H1 (cell line): ENCODE measurements around the gene SND1. TPM values are rescaled to one million over a fixed set of nuclear protein-coding genes. Genes with fewer than 3 reads are reported as not detected.

Experiments used
- BCL11A ChIP-seq, 2 experiments: IDR thresholded peaks; one replicate each; pipeline ENCODE4 v1.6.1; 2011; ENCODE audit warnings: low read depth in 2 of 2, low read length in 2 of 2, mild to moderate bottlenecking in 2 of 2
- CTBP2 ChIP-seq: IDR thresholded peaks from 2 replicates; pipeline ENCODE4 v1.7.0; 2011; ENCODE audit warnings: borderline replicate concordance, mild to moderate bottlenecking, moderate library complexity, mixed read lengths, low read length; ENCODE audit not compliant: insufficient read depth, insufficient read length
- HDAC2 ChIP-seq, 2 experiments: fragments of 300-600 bp in 1 of 2; sonication (generic) in 1 of 2; IDR thresholded peaks; 2 replicates each; pipeline ENCODE4 v1.6.1; 2011 to 2012; ENCODE audit warnings: low read depth in 2 of 2, low read length in 2 of 2, mild to moderate bottlenecking in 2 of 2, moderate library complexity in 2 of 2, borderline replicate concordance in 1 of 2, inconsistent platforms in 1 of 2
- MAFK ChIP-seq: IDR thresholded peaks from 2 replicates; pipeline ENCODE4 v1.6.1; 2012; ENCODE audit warnings: low read depth, mild to moderate bottlenecking, improper control_type of control experiment, low read length
- RAD21 ChIP-seq, 2 experiments: IDR thresholded peaks in 1 of 2; conservative IDR thresholded peaks in 1 of 2; 2 replicates each; pipeline ENCODE4 v1.6.1; 2011; ENCODE audit warnings: low read depth in 2 of 2, low read length in 2 of 2, improper control_type of control experiment in 1 of 2, inconsistent platforms in 1 of 2, mild to moderate bottlenecking in 1 of 2, moderate library complexity in 1 of 2
- SP1 ChIP-seq: IDR thresholded peaks from 2 replicates; pipeline ENCODE4 v1.6.1; 2011; ENCODE audit warnings: low read depth, low read length
- polyA plus RNA-seq, 7 experiments: library from polyadenylated mRNA; depleted of rRNA in 3 of 7; stranded (reverse) in 5 of 7; unstranded in 2 of 7; fragments of >200 nt in 5 of 7; fragments of 200-250 nt in 2 of 7; gene quantifications; 1 replicate in 5 of 7; 2 replicates in 1 of 7; 4 replicates in 1 of 7; pipeline versions ENCODE4 v1.2.1 to v1.2.3, GENCODE V29; 2011 to 2013; ENCODE audit warnings: missing spikeins in 2 of 7, mixed read lengths in 2 of 7
- total RNA-seq: library from RNA; stranded (reverse); fragmentation: NEBNext Ultra II Directional; extraction: Animal tissue kit (Norgen Biotek cat#: 25700); gene quantifications from 2 replicates; pipeline ENCODE4 v1.2.1, GENCODE V29; 2021
- TF ChIP-seq, protein P1 (sequence below): fragments of 300-600 bp; sonication (generic); IDR thresholded peaks from 2 replicates; pipeline ENCODE4 v1.7.1; 2012; ENCODE audit warnings: low read length, moderate library complexity, mild to moderate bottlenecking, inconsistent platforms; ENCODE audit not compliant: insufficient replicate concordance
- TF ChIP-seq, protein P2 (sequence below): IDR thresholded peaks from 2 replicates; pipeline ENCODE4 v1.6.1; 2012; ENCODE audit warnings: low read length, inconsistent platforms

SND1 gene
- total and polyA plus RNA-seq, 2 of the 8 experiments (the other 6 are each of a cell fraction or from before 2014, with no cell fraction given): 122 to 290 TPM

DNA sequence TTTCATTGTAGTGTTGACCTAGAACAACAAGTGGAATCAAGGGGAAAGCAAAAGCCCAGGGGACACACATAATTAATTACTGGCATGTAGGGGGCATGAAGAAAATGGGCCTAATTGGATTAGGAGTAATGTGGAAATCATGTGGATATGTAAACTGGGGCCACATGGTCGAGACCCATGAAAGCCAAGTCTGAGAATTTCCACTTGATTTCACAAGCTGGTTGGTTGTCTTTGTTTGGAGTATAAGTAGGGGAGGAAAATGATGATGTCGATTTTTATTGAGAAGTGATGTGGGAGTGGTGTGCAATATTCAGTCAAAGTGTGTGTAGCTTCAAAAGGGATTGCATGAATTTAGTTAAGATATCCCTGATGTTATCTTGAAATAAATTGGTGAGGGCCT lies 247.4 kb downstream of the SND1 start (continued):
- TF ChIP-seq, protein P1, sequence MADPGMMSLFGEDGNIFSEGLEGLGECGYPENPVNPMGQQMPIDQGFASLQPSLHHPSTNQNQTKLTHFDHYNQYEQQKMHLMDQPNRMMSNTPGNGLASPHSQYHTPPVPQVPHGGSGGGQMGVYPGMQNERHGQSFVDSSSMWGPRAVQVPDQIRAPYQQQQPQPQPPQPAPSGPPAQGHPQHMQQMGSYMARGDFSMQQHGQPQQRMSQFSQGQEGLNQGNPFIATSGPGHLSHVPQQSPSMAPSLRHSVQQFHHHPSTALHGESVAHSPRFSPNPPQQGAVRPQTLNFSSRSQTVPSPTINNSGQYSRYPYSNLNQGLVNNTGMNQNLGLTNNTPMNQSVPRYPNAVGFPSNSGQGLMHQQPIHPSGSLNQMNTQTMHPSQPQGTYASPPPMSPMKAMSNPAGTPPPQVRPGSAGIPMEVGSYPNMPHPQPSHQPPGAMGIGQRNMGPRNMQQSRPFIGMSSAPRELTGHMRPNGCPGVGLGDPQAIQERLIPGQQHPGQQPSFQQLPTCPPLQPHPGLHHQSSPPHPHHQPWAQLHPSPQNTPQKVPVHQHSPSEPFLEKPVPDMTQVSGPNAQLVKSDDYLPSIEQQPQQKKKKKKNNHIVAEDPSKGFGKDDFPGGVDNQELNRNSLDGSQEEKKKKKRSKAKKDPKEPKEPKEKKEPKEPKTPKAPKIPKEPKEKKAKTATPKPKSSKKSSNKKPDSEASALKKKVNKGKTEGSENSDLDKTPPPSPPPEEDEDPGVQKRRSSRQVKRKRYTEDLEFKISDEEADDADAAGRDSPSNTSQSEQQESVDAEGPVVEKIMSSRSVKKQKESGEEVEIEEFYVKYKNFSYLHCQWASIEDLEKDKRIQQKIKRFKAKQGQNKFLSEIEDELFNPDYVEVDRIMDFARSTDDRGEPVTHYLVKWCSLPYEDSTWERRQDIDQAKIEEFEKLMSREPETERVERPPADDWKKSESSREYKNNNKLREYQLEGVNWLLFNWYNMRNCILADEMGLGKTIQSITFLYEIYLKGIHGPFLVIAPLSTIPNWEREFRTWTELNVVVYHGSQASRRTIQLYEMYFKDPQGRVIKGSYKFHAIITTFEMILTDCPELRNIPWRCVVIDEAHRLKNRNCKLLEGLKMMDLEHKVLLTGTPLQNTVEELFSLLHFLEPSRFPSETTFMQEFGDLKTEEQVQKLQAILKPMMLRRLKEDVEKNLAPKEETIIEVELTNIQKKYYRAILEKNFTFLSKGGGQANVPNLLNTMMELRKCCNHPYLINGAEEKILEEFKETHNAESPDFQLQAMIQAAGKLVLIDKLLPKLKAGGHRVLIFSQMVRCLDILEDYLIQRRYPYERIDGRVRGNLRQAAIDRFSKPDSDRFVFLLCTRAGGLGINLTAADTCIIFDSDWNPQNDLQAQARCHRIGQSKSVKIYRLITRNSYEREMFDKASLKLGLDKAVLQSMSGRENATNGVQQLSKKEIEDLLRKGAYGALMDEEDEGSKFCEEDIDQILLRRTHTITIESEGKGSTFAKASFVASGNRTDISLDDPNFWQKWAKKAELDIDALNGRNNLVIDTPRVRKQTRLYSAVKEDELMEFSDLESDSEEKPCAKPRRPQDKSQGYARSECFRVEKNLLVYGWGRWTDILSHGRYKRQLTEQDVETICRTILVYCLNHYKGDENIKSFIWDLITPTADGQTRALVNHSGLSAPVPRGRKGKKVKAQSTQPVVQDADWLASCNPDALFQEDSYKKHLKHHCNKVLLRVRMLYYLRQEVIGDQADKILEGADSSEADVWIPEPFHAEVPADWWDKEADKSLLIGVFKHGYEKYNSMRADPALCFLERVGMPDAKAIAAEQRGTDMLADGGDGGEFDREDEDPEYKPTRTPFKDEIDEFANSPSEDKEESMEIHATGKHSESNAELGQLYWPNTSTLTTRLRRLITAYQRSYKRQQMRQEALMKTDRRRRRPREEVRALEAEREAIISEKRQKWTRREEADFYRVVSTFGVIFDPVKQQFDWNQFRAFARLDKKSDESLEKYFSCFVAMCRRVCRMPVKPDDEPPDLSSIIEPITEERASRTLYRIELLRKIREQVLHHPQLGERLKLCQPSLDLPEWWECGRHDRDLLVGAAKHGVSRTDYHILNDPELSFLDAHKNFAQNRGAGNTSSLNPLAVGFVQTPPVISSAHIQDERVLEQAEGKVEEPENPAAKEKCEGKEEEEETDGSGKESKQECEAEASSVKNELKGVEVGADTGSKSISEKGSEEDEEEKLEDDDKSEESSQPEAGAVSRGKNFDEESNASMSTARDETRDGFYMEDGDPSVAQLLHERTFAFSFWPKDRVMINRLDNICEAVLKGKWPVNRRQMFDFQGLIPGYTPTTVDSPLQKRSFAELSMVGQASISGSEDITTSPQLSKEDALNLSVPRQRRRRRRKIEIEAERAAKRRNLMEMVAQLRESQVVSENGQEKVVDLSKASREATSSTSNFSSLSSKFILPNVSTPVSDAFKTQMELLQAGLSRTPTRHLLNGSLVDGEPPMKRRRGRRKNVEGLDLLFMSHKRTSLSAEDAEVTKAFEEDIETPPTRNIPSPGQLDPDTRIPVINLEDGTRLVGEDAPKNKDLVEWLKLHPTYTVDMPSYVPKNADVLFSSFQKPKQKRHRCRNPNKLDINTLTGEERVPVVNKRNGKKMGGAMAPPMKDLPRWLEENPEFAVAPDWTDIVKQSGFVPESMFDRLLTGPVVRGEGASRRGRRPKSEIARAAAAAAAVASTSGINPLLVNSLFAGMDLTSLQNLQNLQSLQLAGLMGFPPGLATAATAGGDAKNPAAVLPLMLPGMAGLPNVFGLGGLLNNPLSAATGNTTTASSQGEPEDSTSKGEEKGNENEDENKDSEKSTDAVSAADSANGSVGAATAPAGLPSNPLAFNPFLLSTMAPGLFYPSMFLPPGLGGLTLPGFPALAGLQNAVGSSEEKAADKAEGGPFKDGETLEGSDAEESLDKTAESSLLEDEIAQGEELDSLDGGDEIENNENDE: no peak
- TF ChIP-seq HDAC2 (IDR thresholded peaks at IDR 0.05; ENCODE audit: borderline replicate concordance in 1 of 2, low read depth in 2 of 2, low read length in 2 of 2) (no peak), MAFK (no peak), CTBP2 (no peak), BCL11A (IDR thresholded peaks at IDR 0.05; ENCODE audit: low read depth in 2 of 2, low read length in 2 of 2) (no peak), RAD21 (IDR thresholded peaks at IDR 0.05 in 1 of 2, conservative IDR thresholded peaks at IDR 0.05 in 1 of 2; ENCODE audit: low read depth in 2 of 2, low read length in 2 of 2) (no peak), SP1 (no peak)
- TF ChIP-seq, protein P2, sequence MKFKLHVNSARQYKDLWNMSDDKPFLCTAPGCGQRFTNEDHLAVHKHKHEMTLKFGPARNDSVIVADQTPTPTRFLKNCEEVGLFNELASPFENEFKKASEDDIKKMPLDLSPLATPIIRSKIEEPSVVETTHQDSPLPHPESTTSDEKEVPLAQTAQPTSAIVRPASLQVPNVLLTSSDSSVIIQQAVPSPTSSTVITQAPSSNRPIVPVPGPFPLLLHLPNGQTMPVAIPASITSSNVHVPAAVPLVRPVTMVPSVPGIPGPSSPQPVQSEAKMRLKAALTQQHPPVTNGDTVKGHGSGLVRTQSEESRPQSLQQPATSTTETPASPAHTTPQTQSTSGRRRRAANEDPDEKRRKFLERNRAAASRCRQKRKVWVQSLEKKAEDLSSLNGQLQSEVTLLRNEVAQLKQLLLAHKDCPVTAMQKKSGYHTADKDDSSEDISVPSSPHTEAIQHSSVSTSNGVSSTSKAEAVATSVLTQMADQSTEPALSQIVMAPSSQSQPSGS: no peak
